NK-92 treated with Interleukin-12 subunit alpha and Interleukin-12 subunit beta, amount 100 ng/mL, for 24 hours (cell line): ENCODE measurements around the gene NLGN4X.

Experiments
- DNase-seq: peaks from one replicate; lab custom pipeline; 2025; lab: John Stamatoyannopoulos, UW

NLGN4X gene

DNA sequence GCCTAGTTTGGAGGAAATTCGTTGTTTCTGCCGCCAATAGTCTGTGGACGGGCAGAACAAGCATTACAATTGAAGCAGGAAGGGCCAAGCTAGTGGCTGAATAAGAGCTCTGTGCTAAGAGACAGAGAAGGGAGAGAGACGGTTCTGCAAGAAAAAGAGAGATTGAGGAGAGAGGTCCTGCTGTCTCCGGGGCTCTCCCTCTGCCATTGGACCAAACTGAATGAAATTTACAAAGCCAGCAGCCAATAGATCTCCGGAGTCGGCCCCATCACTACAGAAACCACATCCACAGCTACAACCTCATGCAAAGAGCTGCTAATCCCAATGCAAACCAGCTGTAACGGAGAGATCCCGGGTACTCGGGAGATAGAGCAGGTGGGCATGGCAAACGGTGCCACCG is at the start of gene NLGN4X:
Gene NLGN4X (minus strand): TSS at position 148 of the 400 bp plus-strand sequence. CDS start 77,401 bp downstream, outside the sequence.
- no peak for DNase-seq

DNA sequence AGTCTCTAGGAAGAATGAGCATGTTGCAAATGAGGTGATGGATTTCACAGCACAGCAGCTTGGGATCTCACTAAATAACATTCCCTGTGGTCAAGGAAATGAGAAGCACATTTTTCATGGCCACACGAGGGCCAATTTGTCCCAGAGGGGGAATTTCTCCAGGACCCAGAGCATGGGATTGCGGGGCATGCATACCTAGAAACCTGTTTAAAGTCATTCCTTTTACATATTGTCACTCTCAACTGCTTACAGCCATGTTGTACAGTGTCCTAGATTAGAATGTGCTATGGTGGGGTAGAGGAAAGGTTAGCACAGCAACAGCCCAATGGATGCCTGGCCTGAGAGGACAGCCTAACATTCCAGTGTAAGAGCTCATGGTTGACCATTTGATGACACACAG is 37.4 kb upstream of the NLGN4X start:
- no peak for DNase-seq

GRCh38 chrX:6262959-6263358 is 34.3 kb upstream of the NLGN4X start:
- no peak for DNase-seq

DNA sequence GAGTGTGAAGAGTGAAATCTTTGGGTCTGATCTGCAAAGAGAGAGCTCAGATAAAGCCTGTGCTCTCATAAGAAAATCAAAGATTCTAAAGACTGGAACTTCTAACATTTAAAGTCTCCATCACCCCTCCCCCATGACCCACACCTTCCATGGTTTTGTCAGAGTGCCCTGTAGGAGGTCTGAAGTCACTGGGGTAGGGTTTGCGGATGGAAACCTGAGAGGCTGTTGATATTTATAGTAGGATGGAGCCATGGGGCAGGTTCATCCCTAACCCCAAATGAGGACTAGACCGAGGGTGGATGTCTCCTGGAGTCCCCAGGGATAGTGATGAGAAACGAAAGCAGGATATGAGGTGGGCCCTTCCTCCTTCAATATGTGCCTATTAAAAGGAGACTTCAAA is 28.4 kb upstream of the NLGN4X start:
- DNase-seq: no peak

DNA sequence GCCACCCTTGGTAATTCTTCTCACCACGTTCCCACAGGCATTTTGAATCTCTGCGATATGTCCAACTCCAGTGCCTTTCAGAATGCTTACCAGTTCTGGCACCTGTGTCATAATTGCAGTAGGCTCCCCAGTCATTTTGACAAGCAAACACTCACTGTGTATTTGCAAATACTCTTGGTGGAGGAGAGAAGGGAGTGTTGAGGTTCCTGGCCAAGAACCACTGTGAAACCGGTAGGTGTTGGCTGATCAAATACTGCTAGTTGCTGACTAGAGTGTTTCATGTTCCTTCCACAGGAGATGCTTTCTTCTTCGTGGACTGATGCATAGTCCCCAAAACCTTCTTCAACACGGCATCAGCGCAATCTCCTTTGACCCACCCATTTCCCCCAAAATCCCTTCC is 16.0 kb upstream of the NLGN4X start:
- DNase-seq: no peak

GRCh38 chrX:6238576-6238975 is 9.9 kb upstream of the NLGN4X start:
- DNase-seq: no peak

DNA sequence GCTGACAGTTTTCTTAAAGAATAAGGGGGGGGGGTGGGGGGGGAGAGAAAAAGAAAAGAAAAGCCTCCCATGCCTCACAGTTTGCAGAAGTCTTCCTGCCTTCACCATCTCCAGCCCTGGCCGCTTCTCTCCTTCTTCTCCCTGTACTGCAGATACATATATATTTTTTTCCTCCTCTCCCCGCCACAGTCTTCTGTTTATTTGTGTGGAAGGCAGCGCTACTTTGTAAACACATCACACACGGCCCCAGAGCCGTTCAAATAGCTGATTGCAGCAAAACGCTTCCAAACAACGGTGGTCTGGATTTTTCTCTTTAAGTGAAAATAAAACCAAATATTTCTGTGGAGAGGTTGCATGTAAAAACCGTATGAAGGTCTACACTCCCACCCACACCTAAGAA is 732 bp downstream of the NLGN4X start:
- no peak for DNase-seq

- DNase-seq: no peak
Measured at GRCh38 chrX:6227453-6227835, 1.2 kb downstream of the NLGN4X start.

GRCh38 chrX:6226596-6227452 is 1.8 kb downstream of the NLGN4X start:
- DNase-seq: no peak

- no peak for DNase-seq
Measured at GRCh38 chrX:6225911-6226595, 2.6 kb downstream of the NLGN4X start.

- no peak for DNase-seq
Measured at GRCh38 chrX:6225288-6225910, 3.3 kb downstream of the NLGN4X start.

- DNase-seq: no peak
Measured at GRCh38 chrX:6223516-6223915, 5.2 kb downstream of the NLGN4X start.

DNA sequence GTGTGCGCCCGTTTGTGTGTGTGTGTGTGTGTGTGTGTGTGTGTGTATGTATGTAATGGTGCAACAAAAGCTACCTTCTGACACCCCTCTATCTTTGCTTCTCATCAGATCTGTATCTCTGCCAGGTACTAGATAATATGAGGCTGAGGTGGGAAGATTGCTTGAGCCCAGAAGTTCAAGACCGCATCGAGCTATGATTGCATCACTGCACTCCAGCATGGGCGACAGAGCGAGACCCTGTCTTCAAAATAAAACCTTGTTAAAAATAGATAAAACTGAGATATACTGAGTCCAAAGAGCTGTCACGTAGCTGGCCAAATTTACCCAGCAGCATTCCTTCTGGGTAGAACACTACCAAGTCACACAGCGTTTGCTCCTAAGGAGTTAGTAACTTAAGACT is 18.4 kb downstream of the NLGN4X start:
- no peak for DNase-seq

GRCh38 chrX:6203462-6204215 is 25.0 kb downstream of the NLGN4X start:
- no peak for DNase-seq

DNA sequence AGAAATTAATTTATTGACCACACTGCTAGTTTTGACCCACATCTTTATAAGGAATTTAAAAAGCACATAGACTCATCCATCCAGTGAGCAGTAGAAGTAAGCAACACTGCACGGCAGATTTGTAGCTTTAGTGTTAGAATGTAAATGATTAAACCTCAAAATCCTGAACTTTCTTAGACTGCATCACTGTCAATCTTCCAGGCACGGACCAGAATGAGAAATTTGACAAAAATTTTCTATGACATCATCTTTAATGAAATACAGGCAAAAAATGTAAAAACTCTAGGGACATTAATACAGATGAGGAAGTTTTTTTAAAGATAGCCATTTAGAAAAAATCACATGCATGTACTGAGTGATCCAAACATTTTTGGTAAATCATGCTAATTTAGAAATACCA is 29.2 kb downstream of the NLGN4X start:
- no peak for DNase-seq

GRCh38 chrX:6187256-6187655 is 41.4 kb downstream of the NLGN4X start:
- DNase-seq: no peak

GRCh38 chrX:6184900-6185515 is 43.7 kb downstream of the NLGN4X start:
- no peak for DNase-seq

- no peak for DNase-seq
Measured at GRCh38 chrX:6175914-6176313, 52.8 kb downstream of the NLGN4X start.

- DNase-seq: no peak
Measured at GRCh38 chrX:6170424-6170823, 58.2 kb downstream of the NLGN4X start.

GRCh38 chrX:6169407-6169806 is 59.3 kb downstream of the NLGN4X start:
- no peak for DNase-seq

DNA sequence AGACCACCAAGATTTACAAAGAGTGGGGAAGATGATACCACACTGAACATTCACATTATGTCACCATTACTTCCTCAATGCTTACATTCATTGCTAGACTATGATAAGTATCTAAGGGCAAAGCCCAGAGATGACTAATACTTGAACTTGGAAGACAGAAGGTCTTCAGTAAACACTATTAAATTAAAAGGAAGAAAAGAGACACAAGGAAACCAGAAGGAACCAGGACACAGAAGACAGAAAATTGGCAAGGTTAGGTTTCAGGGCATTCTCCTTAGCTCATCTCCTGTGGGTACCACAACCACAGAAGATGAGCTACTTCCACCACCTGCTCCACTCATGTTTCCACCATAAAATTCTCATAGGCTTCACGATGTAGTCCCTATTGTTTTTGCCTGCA is 64.9 kb downstream of the NLGN4X start:
- DNase-seq: no peak

DNA sequence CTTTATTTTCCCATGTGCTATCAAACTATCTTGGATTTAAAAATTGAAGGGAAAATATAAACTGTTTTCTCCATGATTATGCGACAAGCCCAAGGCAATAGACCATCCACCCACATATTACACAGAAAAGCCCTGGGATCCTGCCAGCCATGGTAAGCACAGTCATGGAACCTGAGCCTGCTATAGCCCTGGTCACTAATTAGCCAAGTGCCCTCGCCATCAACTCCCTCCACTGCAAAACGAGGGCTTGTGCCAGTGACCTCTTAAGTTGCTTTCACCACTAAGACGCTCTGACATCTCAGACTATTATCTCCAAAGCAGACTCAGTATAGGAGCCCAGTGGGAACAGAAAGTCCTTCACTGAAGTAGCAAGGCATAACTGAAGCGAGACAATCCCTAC is 69.2 kb downstream of the NLGN4X start:
- no peak for DNase-seq
